HEK293T (cell line): Measurements from ENCODE around the gene COX10.

ENCODE experiments used
- ARNT ChIP-seq: fragments of 450-650 bp; IDR thresholded peaks from 2 replicates; pipeline ENCODE4 v1.6.1; 2017; ENCODE audit warnings: mild to moderate bottlenecking
- FOXA1 ChIP-seq: fragments of 450-650 bp; IDR thresholded peaks from 2 replicates; pipeline ENCODE4 v1.6.1; 2016; ENCODE audit warnings: mild to moderate bottlenecking
- HDGF ChIP-seq: fragments of 450-650 bp; IDR thresholded peaks from 2 replicates; pipeline ENCODE4 v1.6.1; 2017; ENCODE audit warnings: antibody characterized with exemption, borderline replicate concordance
- NFRKB ChIP-seq: fragments of 450-650 bp; IDR thresholded peaks from 2 replicates; pipeline ENCODE4 v1.6.1; 2016; ENCODE audit warnings: mild to moderate bottlenecking, moderate library complexity
- SP1 ChIP-seq: fragments of 450-650 bp; IDR thresholded peaks from 2 replicates; pipeline ENCODE4 v1.6.1; 2017
- SUZ12 ChIP-seq: fragments of 450-650 bp; IDR thresholded peaks from 2 replicates; pipeline ENCODE4 v1.6.1; 2016; ENCODE audit warnings: mild to moderate bottlenecking
- ZNF384 ChIP-seq: fragments of 450-650 bp; IDR thresholded peaks from 2 replicates; pipeline ENCODE4 v1.6.1; 2016

DNA sequence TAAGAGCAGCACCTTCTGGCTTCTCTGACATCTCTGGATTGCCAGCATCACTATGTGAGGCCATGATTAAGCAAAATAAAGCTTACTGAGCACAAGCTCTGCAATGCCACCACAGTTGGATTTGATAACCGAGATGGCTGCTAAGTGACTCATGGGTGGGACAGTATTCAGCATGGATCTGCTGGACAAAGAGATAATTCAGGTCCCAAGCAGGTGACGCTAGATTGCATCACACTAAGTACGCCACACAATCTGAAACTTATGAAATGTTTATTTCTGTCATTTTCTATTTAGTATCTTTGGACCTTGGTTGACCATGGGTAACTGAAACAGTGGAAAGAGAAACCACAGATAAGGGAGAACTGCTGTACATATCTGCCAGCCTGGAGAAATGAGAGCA is 139.9 kb downstream of the COX10 start:
- TF ChIP-seq FOXA1 (no peak), SP1 (no peak), SUZ12 (no peak), ARNT (no peak), NFRKB (no peak), ZNF384 (no peak), HDGF (no peak)
